NCI-H460 (cell line): ENCODE measurements around the gene B4GALT4. TPM values are rescaled to one million over a fixed set of nuclear protein-coding genes. Genes with fewer than 3 reads are reported as not detected.

Source experiments
- DNase-seq: peaks from one replicate; pipeline ENCODE4 v3.0.0-alpha.2; 2016; ENCODE audit warnings: low read depth; ENCODE audit errors: extremely low read depth
- total RNA-seq: library from RNA; depleted of rRNA; stranded (reverse); fragments of >200 nt; shearing (Covaris generic); gene quantifications from 2 replicates; pipeline ENCODE4 v1.2.3, GENCODE V29; 2014

B4GALT4 gene
- total RNA-seq, 1 experiment from 2014 or later = 10.3 TPM

GRCh38 chr3:119238363-119238762 is 2.3 kb downstream of the B4GALT4 start:
- DNase-seq = no peak

GRCh38 chr3:119237299-119237698 is 3.4 kb downstream of the B4GALT4 start:
- DNase-seq = no peak

GRCh38 chr3:119236756-119237155 is 3.9 kb downstream of the B4GALT4 start:
- no peak for DNase-seq

GRCh38 chr3:119235151-119235550 is 5.5 kb downstream of the B4GALT4 start:
- no peak for DNase-seq

GRCh38 chr3:119234610-119235009 is 6.1 kb downstream of the B4GALT4 start:
- DNase-seq = no peak

GRCh38 chr3:119230745-119231144 is 9.9 kb downstream of the B4GALT4 start:
- no peak for DNase-seq

- no peak for DNase-seq
These were observed 10.6 kb downstream of the B4GALT4 start for GRCh38 chr3:119230071-119230470.

- DNase-seq = no peak
These were observed 11.5 kb downstream of the B4GALT4 start for GRCh38 chr3:119229190-119229589.

- no peak for DNase-seq
These were observed 12.1 kb downstream of the B4GALT4 start for GRCh38 chr3:119228373-119229145.

GRCh38 chr3:119227070-119227850 is 13.4 kb downstream of the B4GALT4 start:
- DNase-seq = no peak

- DNase-seq = no peak
These were observed 15.6 kb downstream of the B4GALT4 start for GRCh38 chr3:119225121-119225520.

- DNase-seq = no peak
These were observed 17.2 kb downstream of the B4GALT4 start for GRCh38 chr3:119223511-119223910.

GRCh38 chr3:119222391-119222790 is 18.3 kb downstream of the B4GALT4 start:
- no peak for DNase-seq

- no peak for DNase-seq
These were observed 18.8 kb downstream of the B4GALT4 start for GRCh38 chr3:119221779-119222320.

- DNase-seq = no peak
These were observed 19.6 kb downstream of the B4GALT4 start for GRCh38 chr3:119220970-119221667.

- DNase-seq = no peak
These were observed 20.5 kb downstream of the B4GALT4 start for GRCh38 chr3:119220198-119220597.

- DNase-seq = no peak
These were observed 21.6 kb downstream of the B4GALT4 start for GRCh38 chr3:119219069-119219468.

- DNase-seq = no peak
These were observed 28.9 kb downstream of the B4GALT4 start for GRCh38 chr3:119211803-119212202.

GRCh38 chr3:119211193-119211592 is 29.5 kb downstream of the B4GALT4 start:
- no peak for DNase-seq

- no peak for DNase-seq
These were observed 33.2 kb downstream of the B4GALT4 start for GRCh38 chr3:119207512-119207875.
